ENCODE measurements around the gene FAM174B. TPM values are rescaled to one million over a fixed set of nuclear protein-coding genes. Genes with fewer than 3 reads are reported as not detected.

The FAM174B gene
- polyA plus RNA-seq, 1 donor = 15.5 TPM

DNA sequence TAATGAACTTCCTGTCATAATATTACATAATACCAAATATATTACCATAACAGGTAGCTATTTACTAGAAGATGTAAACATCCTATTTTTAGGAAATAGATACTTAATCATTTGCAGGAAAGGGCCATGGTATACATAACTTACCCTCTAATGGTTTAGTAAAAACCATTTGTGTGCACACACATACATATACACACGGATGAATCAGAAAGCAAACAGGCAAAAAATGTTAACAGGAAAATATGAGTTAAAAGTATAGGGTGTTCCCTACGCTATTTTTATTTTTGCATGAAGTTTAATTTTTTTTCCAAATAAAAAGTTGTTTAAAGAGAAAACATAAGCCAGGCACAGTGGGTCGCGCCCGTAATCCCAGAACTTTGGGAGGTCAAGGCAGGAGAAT, 34.6 kb downstream of the FAM174B start:
- DNase-seq = no peak
- peaks cover 31% of the 10 kb centered on the region for H3K4me1 ChIP-seq (ENCODE audit: control insufficient read depth, insufficient read depth, low read length)
- peaks cover 3% of the 10 kb centered on the region for H3K36me3 ChIP-seq (ENCODE audit: control insufficient read depth, insufficient read depth, low read length)
- no peaks in the 10 kb centered on the region for H3K27me3 ChIP-seq (ENCODE audit: control insufficient read depth, insufficient read depth, low read length)
- no peak overlapping the region for H3K4me3 ChIP-seq (ENCODE audit: low read length)
- H3K27ac ChIP-seq (ENCODE audit: low read length) = no peak overlapping the region
- no peaks in the 10 kb centered on the region for H3K9me3 ChIP-seq (ENCODE audit: control insufficient read depth, low read depth, low read length)
- 89% methylated on average over 1 of the region's 5 CpGs for WGBS (ENCODE audit: insufficient coverage, low lambda C conversion rate)

DNA sequence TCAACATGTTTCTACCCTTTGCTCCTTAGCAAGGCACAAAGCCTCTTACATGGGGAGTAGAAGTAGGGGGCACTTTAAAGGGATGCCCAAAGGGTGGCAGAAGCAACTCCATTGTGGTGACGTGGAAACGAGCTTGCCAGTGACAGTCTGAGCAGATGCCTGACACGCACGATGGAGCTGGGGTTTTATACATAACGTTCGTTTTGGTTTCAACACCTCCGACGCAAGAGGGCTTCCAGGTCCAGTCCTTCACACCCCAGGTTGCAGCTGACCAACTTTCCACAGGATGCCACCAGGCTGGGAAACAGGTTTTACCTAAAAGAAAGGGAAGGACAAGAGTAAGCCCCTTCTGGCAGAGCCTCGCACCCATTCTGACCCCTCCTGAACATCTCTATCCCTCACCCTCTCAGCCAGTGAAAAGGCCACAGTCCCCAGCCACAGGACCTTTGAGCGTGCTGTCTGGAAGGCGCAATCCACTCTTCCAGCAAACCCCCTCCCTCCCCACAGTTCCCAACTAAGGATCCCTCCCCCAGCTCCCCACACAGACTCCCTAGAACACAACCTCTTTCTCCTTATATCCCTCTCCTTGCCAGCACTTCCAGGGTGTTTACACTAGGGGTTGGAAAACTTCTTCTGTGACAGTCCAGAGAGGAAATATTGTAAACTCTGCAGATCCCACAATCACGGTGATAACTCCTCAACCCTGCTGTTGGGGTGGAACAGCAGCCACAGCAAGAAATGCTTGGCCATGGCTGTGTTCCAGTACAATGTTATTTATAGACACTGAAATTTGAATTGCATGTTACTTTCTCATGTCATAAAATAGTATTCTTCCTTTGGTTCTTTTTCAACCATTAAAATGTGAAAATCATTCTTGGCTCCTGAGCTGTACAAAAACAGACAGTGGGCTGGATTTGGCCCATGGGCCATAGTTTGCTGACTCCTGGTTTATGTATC, 36.2 kb downstream of the FAM174B start:
- DNase-seq = peak in 1 of 2 donors; percentile 45

DNA sequence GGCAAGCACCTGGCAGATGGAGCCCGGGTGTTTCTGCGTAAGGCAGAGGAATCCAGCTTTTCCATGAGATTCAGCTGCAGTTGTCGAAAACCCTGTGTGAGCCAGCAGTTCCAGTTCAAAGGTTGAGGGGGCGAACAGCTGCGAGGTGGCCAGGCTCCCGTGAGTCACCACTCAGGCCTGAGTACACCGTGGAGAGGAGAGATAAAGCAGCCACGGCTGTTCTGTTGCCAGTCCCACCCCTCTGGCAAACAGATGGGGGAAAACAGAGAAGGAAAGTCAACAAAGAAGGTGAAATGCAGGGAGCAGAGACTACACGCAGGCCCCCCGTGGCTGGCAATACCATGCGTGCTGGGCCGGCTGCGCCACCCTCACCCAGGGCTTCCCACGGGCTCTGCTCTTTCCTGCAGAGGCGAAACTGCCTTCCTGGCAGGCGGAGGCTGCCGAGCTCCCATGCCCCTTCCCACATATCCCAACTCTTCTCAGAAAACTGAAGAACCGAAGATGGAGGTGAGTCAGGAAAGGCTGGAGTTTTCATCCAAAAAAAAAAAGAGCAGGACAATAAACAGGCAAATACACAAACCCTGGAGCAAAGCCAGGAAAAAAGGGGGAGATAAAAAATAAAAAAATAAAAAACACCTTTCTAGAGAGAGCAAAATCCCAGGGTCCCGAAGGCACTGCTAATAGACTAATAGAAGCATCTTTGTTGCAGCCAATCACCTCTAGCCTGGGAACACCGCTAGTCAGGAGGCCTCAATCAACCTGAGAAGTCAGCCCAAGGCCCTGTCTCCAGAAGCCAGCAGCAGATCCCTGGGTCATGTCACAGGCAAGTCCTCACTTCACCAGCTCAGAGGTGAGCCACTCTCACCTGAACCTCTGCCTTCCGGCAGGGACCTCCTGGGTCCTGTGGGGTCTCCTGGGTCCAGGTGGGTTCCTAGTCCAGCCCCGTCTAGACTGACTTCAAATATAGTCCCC, 37.7 kb downstream of the FAM174B start:
- Histone ChIP-seq H3K4me1 (ENCODE audit: control insufficient read depth, insufficient read depth, low read length) (peaks cover 26% of the 10 kb centered on the region), H3K27ac (ENCODE audit: low read length) (peak overlapping the region; percentile 52)
- WGBS (ENCODE audit: insufficient coverage, low lambda C conversion rate) = no CpG with 5 or more reads among the region's 22 CpGs

More for the DNA sequence above, 36.2 kb downstream of the FAM174B start:
- Histone ChIP-seq H3K9me3 (ENCODE audit: control insufficient read depth, low read depth, low read length) (no peaks in the 10 kb centered on the region), H3K4me3 (ENCODE audit: low read length) (no peak overlapping the region), H3K4me1 (ENCODE audit: control insufficient read depth, insufficient read depth, low read length) (peaks cover 31% of the 10 kb centered on the region), H3K36me3 (ENCODE audit: control insufficient read depth, insufficient read depth, low read length) (peaks cover 3% of the 10 kb centered on the region), H3K27me3 (ENCODE audit: control insufficient read depth, insufficient read depth, low read length) (no peaks in the 10 kb centered on the region), H3K27ac (ENCODE audit: low read length) (no peak overlapping the region)
- no CpG with 5 or more reads among the region's 12 CpGs for WGBS (ENCODE audit: insufficient coverage, low lambda C conversion rate)

DNA sequence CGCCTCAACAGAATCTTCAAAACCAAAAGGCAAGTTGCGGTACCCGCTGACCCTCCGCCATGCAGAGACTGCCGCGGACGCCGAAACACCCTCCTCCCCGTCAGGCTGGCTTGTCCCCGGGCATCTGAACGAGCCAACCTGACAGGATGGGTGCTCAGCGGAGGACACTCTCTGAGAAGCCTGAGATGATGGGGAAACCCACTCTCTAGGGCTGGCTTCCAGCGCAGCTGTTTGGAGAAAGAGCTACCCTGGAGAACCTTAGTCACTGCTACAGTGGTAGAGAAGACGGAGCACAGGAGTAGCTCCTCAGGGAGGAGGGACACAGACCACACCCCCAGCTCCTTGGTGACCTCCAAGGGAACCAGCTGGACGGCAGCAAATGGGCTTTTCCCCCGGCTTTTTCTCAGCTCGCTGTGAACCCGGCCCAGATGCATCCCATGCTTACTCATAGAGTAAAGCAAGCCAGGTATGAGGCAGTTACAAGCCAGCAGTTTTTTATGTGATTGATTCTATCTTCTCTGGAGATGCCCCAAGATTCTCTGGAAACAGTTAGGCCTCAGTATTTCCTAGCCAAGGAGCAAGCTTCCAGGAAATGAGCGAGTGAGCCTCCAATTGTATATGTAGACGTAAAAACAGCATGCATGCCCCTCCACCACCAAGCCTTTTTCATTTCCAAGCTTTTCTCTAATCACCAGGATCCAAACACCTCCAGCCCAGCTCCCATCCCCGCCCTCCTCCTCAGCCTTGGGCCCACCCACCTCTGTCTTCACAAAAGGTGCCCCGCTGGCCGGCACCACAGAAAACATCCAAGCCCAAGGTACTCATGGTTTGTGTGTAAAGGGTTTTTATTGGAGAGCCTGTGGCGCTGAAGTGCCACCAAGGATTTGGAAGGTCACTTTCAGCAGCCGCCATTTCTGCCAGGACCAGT, 38.7 kb downstream of the FAM174B start:
- Histone ChIP-seq H3K36me3 (ENCODE audit: control insufficient read depth, insufficient read depth, low read length) (peaks cover 3% of the 10 kb centered on the region), H3K9me3 (ENCODE audit: control insufficient read depth, low read depth, low read length) (no peaks in the 10 kb centered on the region), H3K27me3 (ENCODE audit: control insufficient read depth, insufficient read depth, low read length) (no peaks in the 10 kb centered on the region), H3K4me3 (ENCODE audit: low read length) (no peak overlapping the region), H3K4me1 (ENCODE audit: control insufficient read depth, insufficient read depth, low read length) (peaks cover 26% of the 10 kb centered on the region), H3K27ac (ENCODE audit: low read length) (peak overlapping the region; percentile 52)
- peak in 1 of 2 donors; percentile 48 for DNase-seq
- WGBS (ENCODE audit: insufficient coverage, low lambda C conversion rate) = no CpG with 5 or more reads among the region's 25 CpGs

More for the DNA sequence above, 37.7 kb downstream of the FAM174B start:
- no peak overlapping the region for H3K4me3 ChIP-seq (ENCODE audit: low read length)
- DNase-seq = peak; percentile 85 to 93
- H3K36me3 ChIP-seq (ENCODE audit: control insufficient read depth, insufficient read depth, low read length) = peaks cover 3% of the 10 kb centered on the region
- H3K27me3 ChIP-seq (ENCODE audit: control insufficient read depth, insufficient read depth, low read length) = no peaks in the 10 kb centered on the region
- H3K9me3 ChIP-seq (ENCODE audit: control insufficient read depth, low read depth, low read length) = no peaks in the 10 kb centered on the region

DNA sequence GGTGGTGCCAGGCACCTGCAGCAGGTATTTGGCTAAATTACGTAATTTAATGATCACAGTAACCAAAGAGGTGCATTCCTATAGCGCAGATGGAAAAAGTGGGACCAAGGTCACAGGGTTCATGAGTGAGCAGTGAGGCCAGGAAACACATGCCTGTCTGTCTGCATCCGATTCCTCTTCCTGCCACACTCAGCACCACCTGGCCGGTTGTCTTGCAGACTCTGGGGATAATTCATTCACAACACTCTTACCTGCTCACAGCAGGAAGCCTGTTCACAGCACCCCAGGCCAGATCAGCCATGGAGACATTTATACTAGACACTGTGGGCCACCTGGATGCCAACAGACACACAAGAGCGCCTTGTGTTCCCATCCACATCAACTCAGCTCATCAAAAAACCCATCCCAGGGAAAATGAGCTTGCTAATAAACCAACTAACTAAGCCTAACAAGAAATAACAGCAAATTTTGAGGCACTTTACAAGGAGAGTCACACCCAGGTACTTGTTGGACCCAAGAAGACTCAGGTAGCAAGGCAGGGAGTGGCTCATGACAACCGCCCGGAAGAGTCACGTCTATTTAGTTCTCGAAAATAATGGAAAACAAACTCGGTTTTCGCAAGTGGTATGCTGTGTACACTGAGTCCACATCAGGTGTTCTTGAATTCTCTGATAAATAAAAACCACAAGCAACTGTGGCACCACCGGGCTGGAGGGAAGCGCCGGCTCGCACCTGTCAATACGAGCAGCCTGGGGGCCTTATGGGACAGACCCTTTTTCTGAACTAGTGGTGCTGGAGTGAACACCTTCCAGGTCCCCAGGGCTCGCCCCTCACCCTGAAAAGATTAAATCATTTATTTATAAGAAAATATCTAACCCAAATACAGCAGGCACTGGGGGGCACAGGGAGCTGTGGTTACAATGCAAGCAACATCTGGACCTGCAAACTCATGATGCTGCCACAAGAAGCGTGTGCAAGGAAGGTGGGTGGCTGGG, 40.5 kb downstream of the FAM174B start:
- Histone ChIP-seq H3K27ac (ENCODE audit: low read length) (no peak overlapping the region), H3K36me3 (ENCODE audit: control insufficient read depth, insufficient read depth, low read length) (peaks cover 3% of the 10 kb centered on the region), H3K4me3 (ENCODE audit: low read length) (no peak overlapping the region), H3K4me1 (ENCODE audit: control insufficient read depth, insufficient read depth, low read length) (peaks cover 26% of the 10 kb centered on the region), H3K9me3 (ENCODE audit: control insufficient read depth, low read depth, low read length) (no peaks in the 10 kb centered on the region), H3K27me3 (ENCODE audit: control insufficient read depth, insufficient read depth, low read length) (no peaks in the 10 kb centered on the region)
- no peak for DNase-seq
- WGBS (ENCODE audit: insufficient coverage, low lambda C conversion rate) = 100% methylated on average over 4 of the region's 18 CpGs

DNA sequence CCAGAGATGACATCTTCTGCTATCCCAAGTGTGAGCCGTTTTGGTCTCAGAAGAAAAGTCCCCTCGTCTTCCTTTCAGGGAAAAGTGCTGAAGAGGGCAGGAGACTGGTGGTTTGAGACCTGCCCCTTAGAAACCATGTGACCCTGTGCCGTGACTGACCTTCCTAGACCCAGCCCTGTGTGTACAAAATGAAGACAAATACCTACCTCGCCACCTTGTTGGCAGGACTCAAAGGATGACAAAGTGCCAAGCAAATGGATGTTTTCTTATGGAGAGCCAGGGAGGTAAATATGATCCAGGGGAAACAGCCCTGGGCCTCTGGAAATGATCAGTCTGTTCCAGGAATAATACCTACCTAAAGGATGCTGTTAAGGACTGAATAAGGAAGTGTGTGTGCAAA, 41.3 kb downstream of the FAM174B start:
- Histone ChIP-seq H3K27ac (ENCODE audit: low read length) (no peak overlapping the region), H3K9me3 (ENCODE audit: control insufficient read depth, low read depth, low read length) (no peaks in the 10 kb centered on the region), H3K4me1 (ENCODE audit: control insufficient read depth, insufficient read depth, low read length) (peaks cover 22% of the 10 kb centered on the region), H3K27me3 (ENCODE audit: control insufficient read depth, insufficient read depth, low read length) (no peaks in the 10 kb centered on the region), H3K4me3 (ENCODE audit: low read length) (no peak overlapping the region), H3K36me3 (ENCODE audit: control insufficient read depth, insufficient read depth, low read length) (peaks cover 3% of the 10 kb centered on the region)
- no peak for DNase-seq
- WGBS (ENCODE audit: insufficient coverage, low lambda C conversion rate) = no CpG with 5 or more reads among the region's 4 CpGs

DNA sequence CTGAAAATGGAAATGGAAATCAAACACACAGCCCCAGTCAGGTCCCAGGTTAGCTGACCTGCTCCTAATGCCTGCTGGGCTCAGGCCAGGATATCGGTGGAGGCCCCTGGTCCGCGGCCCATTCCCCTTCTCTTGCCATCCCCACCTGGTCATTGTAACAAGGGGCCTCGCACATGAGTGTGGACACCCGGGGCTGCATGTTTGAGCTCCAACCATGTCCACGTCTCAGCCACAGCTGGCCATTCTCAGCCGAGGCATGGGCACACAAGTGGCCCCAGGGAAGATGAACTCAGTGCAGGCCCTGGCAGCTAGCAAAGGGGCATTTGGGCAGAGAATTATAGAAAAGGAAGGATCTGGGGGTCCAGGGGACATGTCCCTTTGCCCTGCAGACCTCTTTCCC, 41.7 kb downstream of the FAM174B start:
- Histone ChIP-seq H3K9me3 (ENCODE audit: control insufficient read depth, low read depth, low read length) (no peaks in the 10 kb centered on the region), H3K27ac (ENCODE audit: low read length) (no peak overlapping the region), H3K4me3 (ENCODE audit: low read length) (no peak overlapping the region), H3K4me1 (ENCODE audit: control insufficient read depth, insufficient read depth, low read length) (peaks cover 22% of the 10 kb centered on the region), H3K36me3 (ENCODE audit: control insufficient read depth, insufficient read depth, low read length) (no peaks in the 10 kb centered on the region), H3K27me3 (ENCODE audit: control insufficient read depth, insufficient read depth, low read length) (no peaks in the 10 kb centered on the region)
- DNase-seq = no peak
- WGBS (ENCODE audit: insufficient coverage, low lambda C conversion rate) = no CpG with 5 or more reads among the region's 7 CpGs

DNA sequence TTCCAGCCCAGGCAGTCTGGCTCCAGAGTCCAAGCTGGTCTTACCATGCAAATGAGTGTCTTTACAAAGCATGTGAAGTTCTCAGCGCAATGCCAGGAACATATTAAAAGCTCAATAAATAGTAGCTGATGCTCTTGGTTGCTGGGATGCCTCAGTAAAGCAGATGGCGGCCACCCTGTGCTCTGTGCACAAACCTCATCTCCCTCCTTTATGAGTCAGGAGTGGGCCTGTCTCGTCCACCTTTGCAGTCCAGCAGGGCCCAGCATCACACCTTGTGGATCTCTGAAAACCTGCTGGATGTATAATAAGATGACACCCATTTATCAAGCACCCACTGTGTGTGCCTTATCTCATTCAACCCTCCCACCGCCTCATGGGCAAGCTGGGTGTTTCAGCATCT, 42.7 kb downstream of the FAM174B start:
- no peaks in the 10 kb centered on the region for H3K36me3 ChIP-seq (ENCODE audit: control insufficient read depth, insufficient read depth, low read length)
- H3K4me3 ChIP-seq (ENCODE audit: low read length) = no peak overlapping the region
- WGBS (ENCODE audit: insufficient coverage, low lambda C conversion rate) = no CpG with 5 or more reads among the region's 4 CpGs
- peaks cover 18% of the 10 kb centered on the region for H3K4me1 ChIP-seq (ENCODE audit: control insufficient read depth, insufficient read depth, low read length)
- H3K27me3 ChIP-seq (ENCODE audit: control insufficient read depth, insufficient read depth, low read length) = no peaks in the 10 kb centered on the region
- H3K27ac ChIP-seq (ENCODE audit: low read length) = no peak overlapping the region
- H3K9me3 ChIP-seq (ENCODE audit: control insufficient read depth, low read depth, low read length) = no peaks in the 10 kb centered on the region
- no peak for DNase-seq

Measured in large intestine (tissue), 3 donors.